G401 (cell line): Measurements from ENCODE around the gene PIAS4. TPM values are rescaled to one million over a fixed set of nuclear protein-coding genes. Genes with fewer than 3 reads are reported as not detected.

Experiments used
- DNase-seq: peaks from one replicate; pipeline ENCODE4 v3.0.0-alpha.2; 2015; ENCODE audit warnings: low spot score
- in situ Hi-C: cut with HindIII; loops from 2 replicates; pipeline ENCODE4 v1.10.0; 2016; ENCODE audit warnings: low sequenced_read_pairs, mixed read lengths
- total RNA-seq: library from RNA; depleted of rRNA; stranded (reverse); fragments of >200 nt; shearing (Covaris generic); gene quantifications from 2 replicates; pipeline ENCODE4 v1.2.3, GENCODE V29; 2014

The PIAS4 gene
- total RNA-seq, 1 experiment from 2014 or later = 45.7 TPM

GRCh38 chr19:4016903-4017638 is 9.5 kb downstream of the PIAS4 start:
- DNase-seq = no peak
- in situ Hi-C loops = no loop called here

DNA sequence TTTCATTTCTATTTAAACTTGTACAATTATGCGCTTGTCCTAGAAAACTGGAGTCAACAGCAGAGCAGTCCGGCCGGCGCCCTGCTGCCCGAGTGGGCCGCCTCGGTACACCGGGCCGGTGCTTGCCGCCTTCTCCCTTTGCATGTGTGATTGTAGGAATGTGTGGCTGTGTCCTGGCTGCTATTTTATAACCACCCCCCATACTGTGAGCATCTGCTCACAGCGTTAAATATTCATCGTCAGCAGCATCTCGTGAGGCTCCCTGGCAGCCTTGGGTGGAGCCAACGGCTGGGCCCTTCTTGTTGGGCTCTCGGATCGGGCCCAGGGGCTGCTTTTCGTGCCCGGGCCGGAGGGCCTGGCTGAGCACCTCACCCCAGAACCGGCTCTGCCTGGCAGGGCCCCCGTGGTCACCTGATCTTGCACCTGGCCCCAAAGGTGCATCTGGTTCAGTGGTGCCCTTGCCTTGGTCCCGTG is 10.6 kb downstream of the PIAS4 start:
- in situ Hi-C loops = no loop called here
- DNase-seq = peak; percentile 73

DNA sequence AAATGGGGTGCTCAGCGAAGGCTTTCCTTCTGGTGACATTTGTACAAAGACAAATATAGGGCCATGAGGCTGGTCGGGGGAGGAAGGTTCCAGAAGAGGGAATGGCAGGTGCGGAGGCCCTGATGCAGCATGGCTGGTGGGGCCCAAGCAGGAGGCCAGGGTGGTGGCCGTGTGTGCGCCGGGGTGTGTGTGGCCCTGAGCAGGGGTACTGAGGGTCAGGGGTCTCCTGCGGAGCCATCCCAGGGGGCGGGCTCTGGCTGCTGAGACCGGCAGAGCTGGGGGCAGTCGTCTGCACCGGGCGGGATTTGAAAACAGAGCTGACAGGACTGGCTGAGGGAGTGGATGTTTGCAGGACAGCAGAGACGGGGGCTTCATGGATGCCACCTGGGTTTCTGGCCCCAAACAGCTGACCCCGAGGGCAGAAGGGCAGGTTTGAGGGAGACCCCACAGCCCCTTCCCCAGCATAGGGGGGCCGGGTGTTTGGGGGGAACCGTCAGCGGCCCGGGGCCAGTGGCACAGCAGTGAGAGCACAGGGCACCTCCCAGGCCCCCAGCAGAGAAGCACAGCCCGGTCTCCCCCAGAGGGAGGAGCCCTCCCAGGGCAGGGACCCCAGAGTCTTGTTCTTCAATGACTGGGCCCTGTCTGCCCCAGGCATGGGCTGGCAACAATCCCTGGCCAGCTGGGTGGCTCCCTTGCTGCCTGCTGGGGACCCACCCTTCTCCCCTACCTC is 11.4 kb downstream of the PIAS4 start:
- in situ Hi-C loops = no loop called here
- no peak for DNase-seq

- no peak for DNase-seq
- in situ Hi-C loops = no loop called here
These were observed 12.0 kb downstream of the PIAS4 start for GRCh38 chr19:4019578-4019977.

GRCh38 chr19:4023600-4024398 is 16.3 kb downstream of the PIAS4 start:
- in situ Hi-C loops = no loop called here
- DNase-seq = peak; percentile 24

DNA sequence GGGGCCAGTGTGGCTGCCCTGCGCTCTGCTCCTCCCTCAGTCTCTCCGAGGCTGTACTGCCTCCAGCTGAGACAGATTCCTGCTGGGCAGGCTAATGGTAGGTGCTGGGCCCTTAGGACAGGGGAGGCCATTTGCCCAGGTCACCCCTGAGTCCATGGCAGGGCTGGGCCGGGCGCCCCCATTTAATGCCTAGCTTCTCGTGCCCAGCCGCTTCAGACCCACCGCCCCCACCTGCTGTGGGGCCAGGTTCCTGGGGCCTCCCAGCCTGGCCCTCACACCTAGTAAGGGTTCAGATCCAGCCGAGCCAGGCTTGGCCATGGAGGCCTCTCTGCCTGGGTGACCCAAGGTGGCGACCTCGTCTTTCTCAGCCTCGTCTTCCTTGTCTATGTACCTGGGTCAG is 17.8 kb downstream of the PIAS4 start:
- in situ Hi-C loops = no loop called here
- no peak for DNase-seq

DNA sequence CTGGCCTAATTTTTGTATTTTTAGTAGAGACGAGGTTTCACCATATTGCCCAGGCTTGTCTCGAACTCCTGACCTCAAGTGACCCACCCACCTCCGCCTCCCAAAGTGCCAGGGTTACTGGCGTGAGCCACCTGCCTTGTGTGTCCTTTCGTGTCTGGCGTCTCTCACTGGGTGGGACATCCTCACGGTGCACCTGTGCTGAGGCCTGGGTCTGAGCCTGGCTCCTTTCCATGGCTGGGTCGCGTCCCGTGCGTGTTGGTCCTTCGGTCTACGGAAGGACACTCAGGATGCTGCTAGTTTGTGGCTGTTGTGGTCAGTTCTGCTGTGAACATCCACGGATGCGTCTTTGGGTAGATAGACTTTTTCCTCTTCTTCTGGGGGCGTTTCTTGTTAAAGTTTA is 19.6 kb downstream of the PIAS4 start:
- DNase-seq = no peak
- in situ Hi-C loops = no loop called here

DNA sequence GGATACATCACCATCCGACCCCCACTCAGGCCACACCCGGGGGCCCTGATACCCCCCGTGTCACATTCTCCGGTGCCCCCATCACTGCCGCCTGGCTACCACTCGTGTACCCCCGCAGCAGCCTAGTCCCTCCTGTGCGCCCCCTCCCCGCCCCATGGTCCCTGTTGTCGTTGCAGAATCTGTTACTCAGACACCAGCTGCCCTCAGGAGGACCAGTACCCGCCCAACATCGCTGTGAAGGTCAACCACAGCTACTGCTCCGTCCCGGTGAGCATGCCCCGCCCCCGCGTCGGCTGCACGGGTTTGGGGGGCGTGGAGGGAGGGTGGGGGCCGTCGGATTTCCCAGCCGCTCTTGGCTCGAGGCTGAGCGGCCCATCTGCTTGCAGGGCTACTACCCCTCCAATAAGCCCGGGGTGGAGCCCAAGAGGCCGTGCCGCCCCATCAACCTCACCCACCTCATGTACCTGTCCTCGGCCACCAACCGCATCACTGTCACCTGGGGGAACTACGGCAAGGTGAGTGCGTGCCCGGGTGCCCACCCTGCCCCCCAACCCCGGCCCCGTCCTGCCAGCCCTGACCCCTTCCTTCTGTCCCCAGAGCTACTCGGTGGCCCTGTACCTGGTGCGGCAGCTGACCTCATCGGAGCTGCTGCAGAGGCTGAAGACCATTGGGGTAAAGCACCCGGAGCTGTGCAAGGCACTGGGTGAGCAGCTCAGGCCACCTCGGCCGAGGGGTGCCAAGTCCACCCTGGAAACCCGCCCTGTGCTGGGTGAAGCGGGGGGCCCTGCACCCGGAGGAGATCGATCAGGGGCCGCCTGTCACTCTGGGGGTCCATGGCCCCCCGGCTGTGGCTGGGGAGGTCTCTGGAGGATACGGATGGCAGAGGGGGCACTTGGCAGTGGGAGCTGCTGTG is 21.1 kb downstream of the PIAS4 start:
- DNase-seq = no peak
- in situ Hi-C loops = no loop called here

- DNase-seq = no peak
- in situ Hi-C loops = no loop called here
These were observed 21.7 kb downstream of the PIAS4 start for GRCh38 chr19:4029247-4029614.

DNA sequence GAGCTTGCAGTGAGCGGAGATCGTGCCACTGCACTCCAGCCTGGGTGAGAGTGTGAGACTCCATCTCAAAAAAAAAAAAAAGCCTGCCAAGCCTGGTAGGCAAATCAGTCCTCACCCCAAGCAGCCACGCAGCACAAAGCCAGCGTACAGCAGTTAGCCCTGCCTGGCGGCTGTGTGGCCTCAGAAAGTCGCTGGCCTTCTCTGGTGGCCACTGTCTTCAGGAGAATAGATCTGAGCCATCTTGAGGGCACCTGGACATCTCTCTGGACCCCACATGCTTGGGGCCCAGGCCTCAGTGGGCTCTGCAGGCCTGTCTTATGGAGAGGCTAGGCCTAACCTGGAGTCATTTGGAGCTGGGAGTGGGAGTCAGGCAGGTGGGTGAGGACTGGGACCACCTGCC is 23.0 kb downstream of the PIAS4 start:
- in situ Hi-C loops = no loop called here

DNA sequence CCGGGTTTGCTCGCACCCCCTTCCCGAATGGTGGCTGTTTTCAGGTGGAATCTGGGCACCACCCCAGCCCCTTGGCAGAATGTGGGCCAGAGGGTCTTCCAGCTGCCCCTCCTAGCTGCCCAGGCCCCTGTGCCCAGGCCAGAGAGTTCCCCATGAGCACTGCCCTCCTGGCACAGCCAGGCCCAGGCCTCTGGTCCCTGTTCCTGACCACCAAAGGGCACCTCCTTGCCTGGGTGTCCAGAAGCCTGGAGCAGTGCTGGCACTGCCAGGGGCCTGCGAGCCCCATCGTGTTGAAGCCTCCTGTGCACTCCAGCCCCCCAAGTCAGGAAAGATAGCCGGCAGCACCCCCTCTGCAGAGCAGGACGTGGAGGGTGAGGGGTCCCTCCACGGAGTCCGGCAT is 23.4 kb downstream of the PIAS4 start:
- DNase-seq = no peak
- in situ Hi-C loops = no loop called here

More for the DNA sequence above, 23.0 kb downstream of the PIAS4 start:
- no peak for DNase-seq

GRCh38 chr19:4031420-4031819 is 23.9 kb downstream of the PIAS4 start:
- in situ Hi-C loops = no loop called here
- no peak for DNase-seq

DNA sequence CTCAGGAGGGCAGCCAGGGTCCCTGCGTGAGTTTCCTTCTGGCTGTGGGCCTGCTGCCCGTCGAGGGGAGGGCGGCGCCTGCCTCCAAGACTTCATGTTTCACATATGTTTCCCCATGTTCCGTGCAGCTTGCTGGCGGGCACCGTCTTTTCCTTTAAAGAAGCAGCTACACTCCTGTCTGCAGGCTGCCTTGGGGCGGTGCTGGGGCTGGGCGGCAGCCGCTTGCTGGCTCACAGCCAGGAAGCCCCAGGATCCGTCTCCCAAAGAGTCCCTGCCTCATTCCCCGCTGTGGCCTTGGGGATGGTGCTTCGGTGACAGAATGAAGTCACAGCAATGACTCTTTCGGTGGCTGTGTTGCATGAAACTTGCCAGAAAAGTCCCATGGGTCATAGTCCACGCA is 24.9 kb downstream of the PIAS4 start:
- DNase-seq = no peak
- in situ Hi-C loops = no loop called here

GRCh38 chr19:4033028-4033956 is 25.8 kb downstream of the PIAS4 start:
- DNase-seq = no peak
- in situ Hi-C loops = no loop called here

DNA sequence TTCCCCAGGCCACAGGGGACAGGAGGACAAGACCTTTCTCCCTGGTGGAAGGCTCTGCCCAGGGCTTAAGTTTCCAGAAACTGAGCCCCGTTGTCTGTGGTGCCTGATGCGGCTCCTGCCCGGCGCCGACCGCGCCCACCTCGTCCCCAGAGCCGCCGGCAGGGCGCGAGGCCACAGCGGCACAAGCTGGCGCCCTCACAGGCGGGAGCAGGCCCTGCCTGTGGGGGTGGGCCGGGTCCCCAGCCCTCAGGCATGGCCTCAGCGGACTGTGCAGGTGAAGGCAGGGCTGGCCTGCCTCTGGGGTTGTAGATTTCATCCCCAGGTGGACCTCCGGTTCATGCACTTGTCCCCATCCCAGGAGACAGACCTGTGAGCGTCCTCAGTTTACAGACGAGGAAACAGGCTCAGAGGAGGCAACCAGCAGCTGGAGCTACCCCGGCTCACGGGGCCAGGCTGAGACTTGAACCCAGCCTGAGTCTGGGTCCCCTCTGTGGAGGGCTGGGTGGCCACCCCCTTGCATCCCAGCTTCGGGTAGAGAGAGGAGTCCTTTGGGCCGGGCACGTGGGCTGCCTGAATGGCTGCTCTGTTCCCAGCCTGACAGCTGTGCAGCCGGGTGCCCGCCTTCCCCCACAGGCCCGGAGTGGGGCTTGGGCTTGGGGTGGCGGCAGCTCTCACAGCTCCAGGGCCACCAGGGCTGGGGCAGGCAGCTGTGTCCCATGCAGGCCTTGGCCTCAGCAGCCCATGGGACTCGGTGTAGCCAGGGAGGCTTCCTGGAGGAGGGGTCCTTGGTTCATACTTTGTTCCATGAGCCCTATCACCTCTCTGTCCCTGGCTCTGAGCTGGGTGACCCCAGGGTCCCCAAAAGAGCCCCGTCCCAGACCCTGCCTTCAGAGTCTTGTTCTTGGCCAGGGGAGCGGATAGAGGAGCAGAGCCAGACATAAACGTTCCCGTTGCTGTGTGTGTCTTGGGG is 26.8 kb downstream of the PIAS4 start:
- DNase-seq = no peak
- in situ Hi-C loops = no loop called here

DNA sequence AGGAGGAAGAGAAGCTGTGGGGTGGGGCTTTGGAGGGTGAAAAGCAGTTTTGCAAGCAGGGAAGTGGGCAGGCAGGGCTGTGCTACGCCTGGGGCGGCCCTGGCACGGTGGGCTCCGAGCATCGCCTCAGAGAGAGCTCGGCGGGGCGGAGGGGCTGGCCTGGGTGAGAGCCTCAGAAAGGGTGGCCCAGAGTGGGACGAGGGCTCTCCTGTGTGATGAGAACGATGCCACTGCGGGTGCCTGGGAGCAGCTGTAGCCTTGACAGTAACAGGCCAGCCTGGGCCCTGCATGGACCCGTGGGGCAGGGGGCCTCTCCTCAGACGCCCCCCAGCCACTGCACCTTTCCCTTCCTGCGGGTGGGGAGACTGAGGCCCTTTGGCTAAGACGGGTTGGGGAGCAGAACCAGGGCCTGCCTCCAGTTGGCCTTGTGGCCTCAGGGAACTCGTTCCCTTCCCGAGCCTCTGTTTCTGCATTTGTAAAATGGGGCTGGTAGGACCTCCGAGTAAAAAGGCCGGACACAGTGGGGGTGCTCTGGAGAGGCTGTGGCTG is 27.6 kb downstream of the PIAS4 start:
- in situ Hi-C loops = no loop called here
- DNase-seq = no peak

- in situ Hi-C loops = no loop called here
- DNase-seq = no peak
These were observed 28.0 kb downstream of the PIAS4 start for GRCh38 chr19:4035582-4035981.
